Type B pancreatic cell (in vitro differentiated cells): ENCODE measurements around the gene CXCR5. TPM values are rescaled to one million over a fixed set of nuclear protein-coding genes. Genes with fewer than 3 reads are reported as not detected.

Experiments
- DNase-seq: peaks from one replicate; pipeline ENCODE4 v3.0.0; 2021; ENCODE audit warnings: mixed read lengths; ENCODE audit not compliant: unreplicated experiment; ENCODE audit errors: extremely low spot score
- H3K27ac Mint-ChIP-seq: 2 replicates; pipeline ENCODE4 v1.8.0; 2021; ENCODE audit warnings: mild to moderate bottlenecking, mixed read lengths
- H3K27me3 Mint-ChIP-seq: 2 replicates; pipeline ENCODE4 v1.8.0; 2021; ENCODE audit warnings: mixed read lengths
- H3K36me3 Mint-ChIP-seq: 2 replicates; pipeline ENCODE4 v1.8.0; 2021; ENCODE audit warnings: mixed read lengths
- H3K4me1 Mint-ChIP-seq: one replicate; pipeline ENCODE4 v1.8.0; 2021; ENCODE audit warnings: mixed read lengths; ENCODE audit not compliant: unreplicated experiment
- H3K4me3 Mint-ChIP-seq: 2 replicates; pipeline ENCODE4 v1.8.0; 2021; ENCODE audit warnings: mild to moderate bottlenecking, mixed read lengths
- H3K9me3 Mint-ChIP-seq: 2 replicates; pipeline ENCODE4 v1.8.0; 2021; ENCODE audit warnings: mixed read lengths
- CTCF ChIP-seq: fragments of 200-600 bp; sonication (generic); conservative IDR thresholded peaks from 2 replicates; pipeline ENCODE4 v1.5.0; 2021; ENCODE audit warnings: antibody characterized with exemption, mild to moderate bottlenecking
- total RNA-seq: library from RNA; stranded (reverse); gene quantifications from 2 replicates; pipeline ENCODE4 v1.2.1, GENCODE V29; 2021; ENCODE audit warnings: low replicate concordance

Gene CXCR5
- total RNA-seq, 1 donor from 2014 or later, result not detected

DNA sequence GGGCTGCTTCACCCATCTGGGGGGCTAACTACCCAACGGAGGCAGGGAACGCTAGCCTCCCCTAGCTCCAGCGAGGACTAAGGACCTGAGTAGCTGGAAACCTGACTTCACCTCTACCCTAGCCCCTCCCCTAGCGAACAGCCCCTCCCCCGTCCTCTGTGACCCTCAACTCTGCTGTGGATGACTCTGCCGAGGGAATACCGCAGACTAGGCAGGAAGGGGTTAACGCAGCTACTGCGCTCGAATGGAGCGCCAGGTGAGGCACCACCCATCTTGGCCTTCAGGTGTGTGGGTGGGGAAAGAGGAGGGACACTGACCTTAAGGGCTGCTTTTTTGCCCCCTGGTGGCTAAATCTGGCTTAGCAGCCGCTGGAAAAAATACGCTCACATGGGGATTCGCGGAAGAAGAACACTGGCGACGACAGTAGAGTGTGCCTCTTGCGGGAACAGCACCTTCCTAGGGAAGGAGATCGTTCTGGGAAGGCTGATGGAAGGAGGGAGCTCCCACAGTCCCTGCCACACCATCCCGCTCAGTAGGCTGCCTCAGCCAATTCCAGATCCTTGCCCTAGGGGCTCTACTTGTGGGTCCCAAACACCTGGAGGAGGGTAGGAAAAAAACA lies 46.5 kb downstream of the CXCR5 start:
- Mint-ChIP-seq H3K9me3 (no peaks in the 10 kb centered on the region), H3K27me3 (no peaks in the 10 kb centered on the region), H3K36me3 (no peaks in the 10 kb centered on the region), H3K27ac (peak overlapping the region; percentile 97), H3K4me1 (peaks cover 32% of the 10 kb centered on the region), H3K4me3 (peak overlapping the region; percentile 98)
- peak; percentile 96 for TF ChIP-seq CTCF
- no peak for DNase-seq

- Mint-ChIP-seq H3K27me3 (no peaks in the 10 kb centered on the region), H3K4me3 (no peak overlapping the region), H3K36me3 (no peaks in the 10 kb centered on the region), H3K9me3 (no peaks in the 10 kb centered on the region), H3K4me1 (peaks cover 27% of the 10 kb centered on the region), H3K27ac (no peak overlapping the region)
- no peak for TF ChIP-seq CTCF
- no peak for DNase-seq
These were observed 47.9 kb downstream of the CXCR5 start for GRCh38 chr11:118931571-118931970.

DNA sequence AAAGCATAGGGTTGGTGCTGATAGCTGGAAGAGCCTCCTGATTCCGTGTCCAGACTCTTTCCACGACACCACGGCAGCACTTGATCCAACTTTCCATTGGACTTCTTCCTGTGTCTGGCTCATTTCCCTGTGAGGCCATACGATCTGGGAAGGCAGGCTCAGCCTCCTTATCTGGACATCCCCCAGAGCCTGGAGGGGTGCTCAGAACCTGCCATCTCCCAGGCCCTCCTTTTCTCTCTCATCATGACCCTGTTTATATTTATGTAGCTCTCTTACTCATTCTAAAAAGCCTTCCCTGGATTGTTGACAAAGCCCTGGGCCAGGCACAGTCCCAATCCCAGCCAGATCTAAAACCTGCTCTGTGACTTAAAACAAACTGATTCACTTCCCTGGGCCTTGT lies 49.8 kb downstream of the CXCR5 start:
- no peak for TF ChIP-seq CTCF
- Mint-ChIP-seq H3K4me3 (no peak overlapping the region), H3K27ac (no peak overlapping the region), H3K9me3 (no peaks in the 10 kb centered on the region), H3K36me3 (no peaks in the 10 kb centered on the region), H3K4me1 (peaks cover 12% of the 10 kb centered on the region), H3K27me3 (no peaks in the 10 kb centered on the region)
- no peak for DNase-seq

GRCh38 chr11:118935376-118935775 lies 51.7 kb downstream of the CXCR5 start:
- H3K27me3 Mint-ChIP-seq, result no peaks in the 10 kb centered on the region
- no peak for TF ChIP-seq CTCF
- peaks cover 12% of the 10 kb centered on the region for H3K4me1 Mint-ChIP-seq
- H3K4me3 Mint-ChIP-seq, result no peak overlapping the region
- H3K36me3 Mint-ChIP-seq, result no peaks in the 10 kb centered on the region
- H3K27ac Mint-ChIP-seq, result no peak overlapping the region
- H3K9me3 Mint-ChIP-seq, result no peaks in the 10 kb centered on the region
- no peak for DNase-seq

DNA sequence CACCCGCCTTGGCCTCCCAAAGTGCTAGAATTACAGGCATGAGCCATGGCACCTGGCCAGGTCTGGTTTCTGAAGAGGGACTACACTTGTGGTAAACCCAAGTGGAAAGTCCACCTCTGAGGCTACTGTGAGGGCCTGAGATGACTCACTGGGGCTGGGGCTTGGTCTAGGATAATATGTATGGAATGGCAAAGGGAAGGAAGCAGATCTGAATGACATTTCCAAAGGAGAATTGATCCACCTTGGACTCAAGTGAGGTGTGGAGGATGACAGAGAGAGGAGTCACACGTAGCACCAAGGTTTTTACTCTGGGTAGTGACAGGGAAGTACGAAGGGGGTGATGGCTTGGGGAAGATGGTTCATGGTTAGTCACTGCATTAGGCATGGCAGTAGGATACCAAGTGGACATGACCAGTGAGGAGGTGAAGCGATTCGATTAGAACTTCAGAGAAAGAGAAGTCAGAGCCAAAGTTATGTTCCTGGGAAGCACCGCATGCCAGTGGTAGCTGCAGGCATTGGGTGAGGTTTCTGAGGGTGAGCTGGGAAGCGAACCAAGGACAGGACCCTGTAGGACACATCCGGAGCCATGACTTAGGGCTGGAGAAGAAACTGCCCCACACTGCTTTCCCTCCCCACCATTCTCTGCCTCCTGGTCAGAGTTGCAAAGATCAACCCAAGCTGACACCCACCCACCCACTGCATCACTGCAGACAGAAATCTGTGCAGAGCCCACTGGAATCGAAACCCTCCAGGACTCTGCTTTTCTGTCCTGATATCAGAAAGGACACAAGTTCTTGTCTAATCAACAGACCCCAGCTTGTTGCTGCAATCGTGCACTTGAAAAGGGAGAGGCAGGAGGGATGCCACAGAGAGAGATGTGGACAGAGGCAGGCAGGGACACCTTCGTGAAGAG lies 55.1 kb downstream of the CXCR5 start:
- Mint-ChIP-seq H3K4me1 (peaks cover 13% of the 10 kb centered on the region), H3K9me3 (no peaks in the 10 kb centered on the region), H3K4me3 (no peak overlapping the region), H3K36me3 (no peaks in the 10 kb centered on the region), H3K27ac (peak overlapping the region; percentile 22), H3K27me3 (no peaks in the 10 kb centered on the region)
- no peak for DNase-seq
- no peak for TF ChIP-seq CTCF
